GM23338 (cell line): Measurements from ENCODE around the gene ZNF775. TPM values are rescaled to one million over a fixed set of nuclear protein-coding genes. Genes with fewer than 3 reads are reported as not detected.

ENCODE experiments used
- ATAC-seq: fragments of 200-7000 bp; cut with Tn5 transposase; 3 replicates; pipeline ENCODE4 v1.9.1; 2020
- DNase-seq: peaks from one replicate; pipeline ENCODE4 v3.0.0-alpha.2; 2015; ENCODE audit warnings: low spot score
- H2AFZ ChIP-seq: fragments of 200-600 bp; sonication (generic); 2 replicates; pipeline ENCODE4 v1.8.0; 2016; ENCODE audit warnings: antibody characterized with exemption, mild to moderate bottlenecking, moderate library complexity
- H3F3A ChIP-seq: fragments of 200-600 bp; sonication (generic); replicated peaks from 2 replicates; pipeline ENCODE4 v1.8.0; 2017; ENCODE audit warnings: antibody characterized with exemption, mixed run types, low read depth
- H3K27ac ChIP-seq: fragments of 200-600 bp; sonication (generic); 2 replicates; pipeline ENCODE4 v1.6.1; 2016; ENCODE audit warnings: low read depth
- H3K27me3 ChIP-seq: fragments of 200-600 bp; sonication (generic); 2 replicates; pipeline ENCODE4 v1.8.0; 2016; ENCODE audit warnings: mild to moderate bottlenecking, mixed run types, moderate library complexity; ENCODE audit not compliant: insufficient read depth
- H3K36me3 ChIP-seq: fragments of 200-600 bp; sonication (generic); 2 replicates; pipeline ENCODE4 v1.8.0; 2016; ENCODE audit warnings: mild to moderate bottlenecking; ENCODE audit not compliant: insufficient read depth
- H3K4me1 ChIP-seq: fragments of 200-600 bp; sonication (generic); 2 replicates; pipeline ENCODE4 v1.8.0; 2016; ENCODE audit warnings: mild to moderate bottlenecking, moderate library complexity; ENCODE audit not compliant: insufficient read depth
- H3K4me2 ChIP-seq: fragments of 200-600 bp; sonication (generic); 2 replicates; pipeline ENCODE4 v1.7.1; 2017; ENCODE audit warnings: mixed run types
- H3K4me3 ChIP-seq: fragments of 200-600 bp; sonication (generic); 2 replicates; pipeline ENCODE4 v1.6.1; 2016; ENCODE audit warnings: mixed run types
- H3K79me2 ChIP-seq: fragments of 200-600 bp; sonication (generic); replicated peaks from 2 replicates; pipeline ENCODE4 v1.8.0; 2017; ENCODE audit warnings: mild to moderate bottlenecking; ENCODE audit not compliant: insufficient read depth
- H3K9me2 ChIP-seq: fragments of 200-600 bp; sonication (generic); 2 replicates; pipeline ENCODE4 v1.8.0; 2017; ENCODE audit not compliant: insufficient read depth
- H4K20me1 ChIP-seq: fragments of 200-600 bp; sonication (generic); replicated peaks from 2 replicates; pipeline ENCODE4 v1.8.0; 2017; ENCODE audit warnings: mild to moderate bottlenecking; ENCODE audit not compliant: insufficient read depth
- H3K27ac Mint-ChIP-seq: 2 replicates; pipeline ENCODE4 v1.8.0; 2020; ENCODE audit warnings: inconsistent platforms, mild to moderate bottlenecking, moderate library complexity, mixed read lengths
- H3K27me3 Mint-ChIP-seq: 3 replicates; pipeline ENCODE4 v1.8.0; 2022; ENCODE audit warnings: low read depth, mild to moderate bottlenecking, moderate library complexity, mixed read lengths, inconsistent platforms; ENCODE audit not compliant: insufficient read depth, poor library complexity
- H3K36me3 Mint-ChIP-seq: 3 replicates; pipeline ENCODE4 v1.8.0; 2021; ENCODE audit warnings: low read depth, mild to moderate bottlenecking, inconsistent platforms, moderate library complexity, mixed read lengths
- H3K4me1 Mint-ChIP-seq: 3 replicates; pipeline ENCODE4 v1.8.0; 2020; ENCODE audit warnings: mild to moderate bottlenecking, inconsistent platforms, mixed read lengths
- H3K4me3 Mint-ChIP-seq: 3 replicates; pipeline ENCODE4 v1.8.0; 2021; ENCODE audit warnings: moderate library complexity, mild to moderate bottlenecking, inconsistent platforms, mixed read lengths
- H3K9me3 Mint-ChIP-seq: 3 replicates; pipeline ENCODE4 v1.8.0; 2020; ENCODE audit warnings: moderate library complexity, mild to moderate bottlenecking, inconsistent platforms, mixed read lengths
- CREB1 ChIP-seq: fragments of 250-450 bp; sonication (Bioruptor Pico); IDR thresholded peaks from 2 replicates; pipeline ENCODE4 v1.5.0; 2020; ENCODE audit warnings: low read depth, mild to moderate bottlenecking, moderate library complexity
- CTCF ChIP-seq, 2 experiments: fragments of 200-600 bp in 1 of 2; sonication (generic) in 1 of 2; conservative IDR thresholded peaks; 2 replicates each; pipeline versions ENCODE4 v1.5.1 to v1.6.1; 2016 to 2017; ENCODE audit warnings: antibody characterized with exemption in 2 of 2, low read depth in 2 of 2, mild to moderate bottlenecking in 2 of 2, moderate library complexity in 1 of 2
- ETS1 ChIP-seq: IDR thresholded peaks from 2 replicates; pipeline ENCODE4 v1.6.1; 2016; ENCODE audit warnings: antibody characterized with exemption
- EZH2 ChIP-seq: fragments of 200-600 bp; sonication (generic); IDR thresholded peaks from one replicate; pipeline ENCODE4 v1.8.0; 2017; ENCODE audit warnings: antibody characterized with exemption, mild to moderate bottlenecking, low read depth; ENCODE audit not compliant: unreplicated experiment
- EZH2phosphoT487 ChIP-seq: fragments of 200-600 bp; sonication (generic); IDR thresholded peaks from one replicate; pipeline ENCODE4 v1.8.1; 2018; ENCODE audit warnings: antibody characterized with exemption; ENCODE audit not compliant: unreplicated experiment
- JUNB ChIP-seq: IDR thresholded peaks from one replicate; pipeline ENCODE4 v1.6.1; 2016; ENCODE audit warnings: antibody characterized with exemption; ENCODE audit not compliant: unreplicated experiment
- NANOG ChIP-seq: IDR thresholded peaks from 2 replicates; pipeline ENCODE4 v1.6.1; 2016; ENCODE audit warnings: antibody characterized with exemption, borderline replicate concordance
- POLR2AphosphoS5 ChIP-seq: IDR thresholded peaks from 2 replicates; pipeline ENCODE4 v1.6.1; 2016; ENCODE audit warnings: antibody characterized with exemption, low read depth
- REST ChIP-seq: IDR thresholded peaks from one replicate; pipeline ENCODE4 v1.6.1; 2018; ENCODE audit warnings: antibody characterized with exemption; ENCODE audit not compliant: unreplicated experiment
- STAT1 ChIP-seq: IDR thresholded peaks from one replicate; pipeline ENCODE4 v1.6.1; 2016; ENCODE audit warnings: antibody characterized with exemption; ENCODE audit not compliant: unreplicated experiment
- ZNF114 ChIP-seq: fragments of 250-450 bp; sonication (Bioruptor Pico); IDR thresholded peaks from 2 replicates; pipeline ENCODE4 v1.5.0; 2020; ENCODE audit warnings: mild to moderate bottlenecking, moderate library complexity
- ZNF331 ChIP-seq: fragments of 250-450 bp; sonication (Bioruptor Pico); IDR thresholded peaks from 2 replicates; pipeline ENCODE4 v1.5.0; 2020; ENCODE audit warnings: low read depth, mild to moderate bottlenecking, moderate library complexity
- ZNF462 ChIP-seq: fragments of 250-450 bp; sonication (Bioruptor Pico); IDR thresholded peaks from 2 replicates; pipeline ENCODE4 v1.5.0; 2020; ENCODE audit warnings: mild to moderate bottlenecking, moderate library complexity
- polyA plus RNA-seq: library from polyadenylated mRNA; unstranded; fragments of >200 nt; fragmentation: Nextera tagmentation; extraction: Ambion mirVana; gene quantifications from 2 replicates; pipeline ENCODE4 v1.2.1, GENCODE V29; 2016
- total RNA-seq: library from RNA; depleted of rRNA; stranded (reverse); fragments of >200 nt; shearing (Covaris generic); gene quantifications from 2 replicates; pipeline ENCODE4 v1.2.3, GENCODE V29; 2014

The ZNF775 gene
- total and polyA plus RNA-seq, 2 experiments from 2014 or later = 4.5 to 38.2 TPM

- H3K4me2 ChIP-seq = no peak overlapping the region
Observed at GRCh38 chr7:150413640-150414081, 34.5 kb downstream of the ZNF775 start.

More at GRCh38 chr7:150413640-150414081, 34.5 kb downstream of the ZNF775 start:
- ATAC-seq (no peak), DNase-seq (no peak)
- H2AFZ ChIP-seq = no peak overlapping the region
- H4K20me1 ChIP-seq = no peaks in the 10 kb centered on the region
- H3K27ac ChIP-seq = no peak overlapping the region
- Mint-ChIP-seq H3K9me3 (no peaks in the 10 kb centered on the region; the same call in none of the 3 replicates), H3K27me3 (peaks cover 14% of the 10 kb centered on the region), H3K4me1 (peaks cover 13% of the 10 kb centered on the region), H3K36me3 (peaks cover 45% of the 10 kb centered on the region), H3K4me3 (no peak overlapping the region), H3K27ac (no peak overlapping the region)
- H3K79me2 ChIP-seq = 0 out of 2 replicates have a peak, but pooled peaks cover under 1% of the 10 kb centered on the region
- no peaks in the 10 kb centered on the region for H3K9me2 ChIP-seq
- no peaks in the 10 kb centered on the region for H3F3A ChIP-seq
- TF ChIP-seq CREB1 (CRISPR knock-in tag) (no peak), CTCF (conservative IDR thresholded peaks at IDR 0.05; ENCODE audit: low read depth in 2 of 2) (no peak), STAT1 (no peak), EZH2phosphoT487 (no peak), JUNB (no peak), POLR2AphosphoS5 (no peak), ZNF331 (CRISPR knock-in tag) (no peak), ETS1 (no peak), ZNF114 (CRISPR knock-in tag) (no peak), ZNF462 (no peak), REST (no peak), NANOG (no peak), EZH2 (no peak)
- H3K4me1 ChIP-seq = no peaks in the 10 kb centered on the region; the same call in 1 of the 2 replicates
- H3K4me3 ChIP-seq = no peak overlapping the region
- H3K27me3 ChIP-seq = no peaks in the 10 kb centered on the region
- H3K36me3 ChIP-seq = peaks cover 5% of the 10 kb centered on the region; the same call in 1 of the 2 replicates
